ENCODE data around the gene ZFAND3. TPM values are rescaled to one million over a fixed set of nuclear protein-coding genes. Genes with fewer than 3 reads are reported as not detected.

ZFAND3 gene
- total and polyA plus RNA-seq, 3 donors from 2014 or later = 104 to 329 (median 109) TPM

- Histone ChIP-seq H3K9me3 (no peaks in the 10 kb centered on the region), H3K36me3 (ENCODE audit: low read depth, missing control alignments) (no peaks in the 10 kb centered on the region), H3K27ac (no peak overlapping the region), H3K4me3 (no peak overlapping the region), H3K4me1 (no peaks in the 10 kb centered on the region), H3K27me3 (no peaks in the 10 kb centered on the region)
- intact Hi-C loops (cut with DNase I; ENCODE audit: low total_unique reads) = no loop called here
- no peak for DNase-seq
- TF ChIP-seq POLR2A (IDR thresholded peaks at IDR 0.05) = no peak
- TF ChIP-seq CTCF (IDR thresholded peaks at IDR 0.05) = no peak
- WGBS, 2 donors = 59 to 68% methylated on average over 5 of the region's 5 CpGs
Measured at GRCh38 chr6:38011937-38012336, 192.4 kb downstream of the ZFAND3 start.

- no peak for DNase-seq
- H3K27ac ChIP-seq = no peak overlapping the region
- no peak overlapping the region for H3K4me3 ChIP-seq
- no peaks in the 10 kb centered on the region for H3K4me1 ChIP-seq
- H3K36me3 ChIP-seq (ENCODE audit: low read depth, missing control alignments) = no peaks in the 10 kb centered on the region
- no peaks in the 10 kb centered on the region for H3K9me3 ChIP-seq
- no peaks in the 10 kb centered on the region for H3K27me3 ChIP-seq
- TF ChIP-seq CTCF (IDR thresholded peaks at IDR 0.05) (peak; percentile 36 to 55 (median 42)), POLR2A (IDR thresholded peaks at IDR 0.05) (no peak)
- WGBS, 2 donors = 75 to 83% methylated on average over 5 of the region's 5 CpGs
- intact Hi-C loops (cut with DNase I; ENCODE audit: low total_unique reads) = no loop called here
Measured at GRCh38 chr6:38012573-38012972, 193.0 kb downstream of the ZFAND3 start.

- intact Hi-C loops (cut with DNase I; ENCODE audit: low total_unique reads) = no loop called here
- no peaks in the 10 kb centered on the region for H3K36me3 ChIP-seq (ENCODE audit: low read depth, missing control alignments)
- H3K27me3 ChIP-seq = no peaks in the 10 kb centered on the region
- no peaks in the 10 kb centered on the region for H3K9me3 ChIP-seq
- no peak for DNase-seq
- H3K4me3 ChIP-seq = no peak overlapping the region
- no peak for TF ChIP-seq POLR2A (IDR thresholded peaks at IDR 0.05)
- no peak for TF ChIP-seq CTCF (IDR thresholded peaks at IDR 0.05)
- no peaks in the 10 kb centered on the region for H3K4me1 ChIP-seq
- H3K27ac ChIP-seq = no peak overlapping the region
Measured at GRCh38 chr6:38015341-38015740, 195.8 kb downstream of the ZFAND3 start.

GRCh38 chr6:38016824-38017223 is 197.3 kb downstream of the ZFAND3 start:
- Histone ChIP-seq H3K4me1 (peaks cover 3% of the 10 kb centered on the region), H3K36me3 (ENCODE audit: low read depth, missing control alignments) (no peaks in the 10 kb centered on the region), H3K4me3 (no peak overlapping the region), H3K9me3 (no peaks in the 10 kb centered on the region), H3K27ac (no peak overlapping the region), H3K27me3 (no peaks in the 10 kb centered on the region)
- intact Hi-C loops (cut with DNase I; ENCODE audit: low total_unique reads) = no loop called here
- 86 to 95% methylated on average over 1 of the region's 1 CpG for WGBS, 2 donors
- no peak for TF ChIP-seq CTCF (IDR thresholded peaks at IDR 0.05)
- TF ChIP-seq POLR2A (IDR thresholded peaks at IDR 0.05) = no peak
- no peak for DNase-seq

- WGBS, 2 donors = 75 to 83% methylated on average over 2 of the region's 2 CpGs
- TF ChIP-seq POLR2A (IDR thresholded peaks at IDR 0.05) = no peak
Measured at GRCh38 chr6:38018755-38019165, 199.2 kb downstream of the ZFAND3 start.

More at GRCh38 chr6:38018755-38019165, 199.2 kb downstream of the ZFAND3 start:
- no peak overlapping the region for H3K4me3 ChIP-seq
- no peak overlapping the region for H3K27ac ChIP-seq
- intact Hi-C loops (cut with DNase I; ENCODE audit: low total_unique reads) = no loop called here
- H3K4me1 ChIP-seq = peaks cover 3% of the 10 kb centered on the region
- no peaks in the 10 kb centered on the region for H3K36me3 ChIP-seq (ENCODE audit: low read depth, missing control alignments)
- H3K9me3 ChIP-seq = no peaks in the 10 kb centered on the region
- no peak for DNase-seq
- no peaks in the 10 kb centered on the region for H3K27me3 ChIP-seq

Measured in testis (tissue), 3 donors.